GM19395 (cell line): ENCODE measurements around the gene ADAM17.
A peak's percentile ranks its signal among the peaks of the same experiment; 100 is the strongest.

ENCODE experiments used
- ATAC-seq: cut with Tn5 transposase; IDR thresholded peaks from one replicate; pipeline ENCODE4 v1.9.1; 2021; ENCODE audit warnings: mild to moderate bottlenecking, moderate library complexity; ENCODE audit not compliant: unreplicated experiment

Gene ADAM17

GRCh38 chr2:9474361-9475057 lies 81.1 kb downstream of the ADAM17 start, which contains the start of gene IAH1:
Gene IAH1 (plus strand): TSS chr2:9474551. CDS start chr2:9474567, 16 bp downstream.
- ATAC-seq: peak; percentile 77

GRCh38 chr2:9473985-9474360 lies 81.7 kb downstream of the ADAM17 start:
- ATAC-seq: peak; percentile 37

GRCh38 chr2:9473308-9473984 lies 82.2 kb downstream of the ADAM17 start:
- no peak for ATAC-seq

- ATAC-seq: no peak
Observed at GRCh38 chr2:9472511-9472910, 83.1 kb downstream of the ADAM17 start.

- ATAC-seq: no peak
Observed at GRCh38 chr2:9471206-9471605, 84.4 kb downstream of the ADAM17 start.

- no peak for ATAC-seq
Observed at GRCh38 chr2:9467687-9468086, 87.9 kb downstream of the ADAM17 start.

- ATAC-seq: no peak
Observed at GRCh38 chr2:9466147-9466683, 89.4 kb downstream of the ADAM17 start.

GRCh38 chr2:9465170-9465569 lies 90.5 kb downstream of the ADAM17 start:
- ATAC-seq: no peak

- no peak for ATAC-seq
Observed at GRCh38 chr2:9463698-9464034, 92.0 kb downstream of the ADAM17 start.

- no peak for ATAC-seq
Observed at GRCh38 chr2:9462886-9463697, 92.5 kb downstream of the ADAM17 start.

- no peak for ATAC-seq
Observed at GRCh38 chr2:9462313-9462712, 93.3 kb downstream of the ADAM17 start.

GRCh38 chr2:9461079-9461478 lies 94.6 kb downstream of the ADAM17 start:
- ATAC-seq: no peak

GRCh38 chr2:9460441-9461017 lies 95.1 kb downstream of the ADAM17 start:
- ATAC-seq: no peak

- no peak for ATAC-seq
Observed at GRCh38 chr2:9451231-9451630, 104.4 kb downstream of the ADAM17 start.

- ATAC-seq: no peak
Observed at GRCh38 chr2:9445089-9445488, 110.5 kb downstream of the ADAM17 start.

- no peak for ATAC-seq
Observed at GRCh38 chr2:9443526-9443925, 112.1 kb downstream of the ADAM17 start.

- ATAC-seq: no peak
Observed at GRCh38 chr2:9441556-9441955, 114.1 kb downstream of the ADAM17 start.

- no peak for ATAC-seq
Observed at GRCh38 chr2:9440058-9440727, 115.4 kb downstream of the ADAM17 start.

GRCh38 chr2:9439536-9439935 lies 116.1 kb downstream of the ADAM17 start:
- no peak for ATAC-seq
